ENCODE results near the gene RAC2.
A peak's percentile ranks its signal among the peaks of the same experiment; 100 is the strongest.

The RAC2 gene

DNA sequence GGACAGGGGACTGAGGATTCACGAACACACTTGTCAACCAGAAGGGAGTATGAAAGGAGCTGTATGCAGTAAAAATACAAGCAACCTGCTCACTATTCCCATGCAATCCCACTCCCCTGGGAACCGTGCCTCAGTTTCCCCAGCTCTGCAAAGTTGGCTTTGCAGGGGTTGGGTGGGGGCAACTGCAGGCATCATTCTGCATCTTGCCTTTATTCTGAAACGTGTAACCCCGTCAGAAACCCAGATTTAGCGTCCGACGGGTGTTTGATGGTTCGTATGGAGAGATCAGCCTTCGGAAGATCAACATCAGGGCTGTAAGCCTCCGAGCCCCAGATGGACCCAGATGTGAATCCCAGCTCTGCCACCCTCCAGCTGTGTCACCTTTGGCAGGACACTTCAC lies 41.9 kb upstream of the RAC2 start:
- Histone ChIP-seq H3K9me3 (ENCODE audit: insufficient read depth, low read length) (no peaks in the 10 kb centered on the region), H3K4me1 (ENCODE audit: low read length) (peaks cover 52% of the 10 kb centered on the region), H3K4me2 (ENCODE audit: low read length) (no peak overlapping the region), H3K27me3 (ENCODE audit: low read depth, low read length) (no peaks in the 10 kb centered on the region), H3K79me2 (ENCODE audit: low read length) (peaks cover 43% of the 10 kb centered on the region), H3K4me3 (ENCODE audit: low read length) (no peak overlapping the region), H2AFZ (ENCODE audit: low read depth, low read length) (no peak overlapping the region), H3K27ac (ENCODE audit: low read length) (peak overlapping the region; percentile 89), H3K9ac (ENCODE audit: low read length) (no peak overlapping the region), H3K36me3 (replicated peaks; ENCODE audit: low read depth, low read length) (peaks cover 50% of the 10 kb centered on the region), H4K20me1 (ENCODE audit: insufficient read depth, low read length) (peaks cover 38% of the 10 kb centered on the region)
- TF ChIP-seq CTCF (IDR thresholded peaks at IDR 0.05; ENCODE audit: low read depth, low read length) (no peak), EZH2phosphoT487 (IDR thresholded peaks at IDR 0.05; ENCODE audit: low read depth) (no peak)

DNA sequence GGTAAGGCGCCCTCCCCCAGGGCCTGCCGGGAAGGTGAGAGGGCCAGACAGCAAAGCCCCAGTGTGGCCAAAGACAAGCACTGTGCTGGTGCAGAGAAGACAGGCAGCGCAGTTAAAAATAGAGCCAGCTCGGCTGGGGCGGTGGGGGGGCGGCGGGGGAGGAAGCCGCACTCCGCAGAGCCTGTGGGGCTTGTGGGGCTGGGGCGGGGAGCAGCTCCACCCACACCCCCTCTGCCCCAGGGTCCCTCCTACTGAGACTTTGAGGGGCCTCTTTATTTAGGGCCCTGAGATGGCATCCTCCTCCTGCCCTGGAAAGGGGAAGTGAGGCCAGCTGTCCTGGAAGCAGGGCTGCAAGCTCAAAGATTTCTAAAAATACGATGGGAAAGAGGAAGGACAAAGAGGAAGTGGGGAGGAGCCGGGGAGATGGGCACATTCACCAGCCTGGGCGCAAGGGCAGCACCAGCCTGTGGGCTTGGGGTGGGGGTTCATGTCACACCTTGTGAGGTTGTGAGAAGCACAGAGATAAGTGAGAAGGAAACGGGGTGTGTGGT lies 40.8 kb upstream of the RAC2 start:
- H3K4me3 ChIP-seq (ENCODE audit: low read length): peak overlapping the region; percentile 94
- peak overlapping the region; percentile 94 for H3K4me2 ChIP-seq (ENCODE audit: low read length)

GRCh38 chr22:37284126-37284804 lies 40.2 kb upstream of the RAC2 start:
- H3K9ac ChIP-seq (ENCODE audit: low read length): peak overlapping the region; percentile 90
- peak overlapping the region; percentile 89 for H3K27ac ChIP-seq (ENCODE audit: low read length)
- peaks cover 52% of the 10 kb centered on the region for H3K4me1 ChIP-seq (ENCODE audit: low read length)
- no peak overlapping the region for H2AFZ ChIP-seq (ENCODE audit: low read depth, low read length)
- H3K79me2 ChIP-seq (ENCODE audit: low read length): peaks cover 43% of the 10 kb centered on the region
- TF ChIP-seq EZH2phosphoT487 (IDR thresholded peaks at IDR 0.05; ENCODE audit: low read depth) (no peak), CTCF (IDR thresholded peaks at IDR 0.05; ENCODE audit: low read depth, low read length) (no peak)
- H3K9me3 ChIP-seq (ENCODE audit: insufficient read depth, low read length): no peaks in the 10 kb centered on the region
- H3K27me3 ChIP-seq (ENCODE audit: low read depth, low read length): no peaks in the 10 kb centered on the region
- H3K4me2 ChIP-seq (ENCODE audit: low read length): peak overlapping the region; percentile 94
- peaks cover 24% of the 10 kb centered on the region for H4K20me1 ChIP-seq (ENCODE audit: insufficient read depth, low read length)
- H3K4me3 ChIP-seq (ENCODE audit: low read length): peak overlapping the region; percentile 94
- peaks cover 36% of the 10 kb centered on the region for H3K36me3 ChIP-seq (replicated peaks; ENCODE audit: low read depth, low read length)

More for the DNA sequence above, 40.8 kb upstream of the RAC2 start:
- Histone ChIP-seq H3K27me3 (ENCODE audit: low read depth, low read length) (no peaks in the 10 kb centered on the region), H2AFZ (ENCODE audit: low read depth, low read length) (no peak overlapping the region), H3K27ac (ENCODE audit: low read length) (peak overlapping the region; percentile 89), H3K79me2 (ENCODE audit: low read length) (peaks cover 43% of the 10 kb centered on the region), H3K9ac (ENCODE audit: low read length) (peak overlapping the region; percentile 90), H3K4me1 (ENCODE audit: low read length) (peaks cover 52% of the 10 kb centered on the region), H3K36me3 (replicated peaks; ENCODE audit: low read depth, low read length) (peaks cover 42% of the 10 kb centered on the region), H4K20me1 (ENCODE audit: insufficient read depth, low read length) (peaks cover 31% of the 10 kb centered on the region), H3K9me3 (ENCODE audit: insufficient read depth, low read length) (no peaks in the 10 kb centered on the region)
- no peak for TF ChIP-seq CTCF (IDR thresholded peaks at IDR 0.05; ENCODE audit: low read depth, low read length)

GRCh38 chr22:37283393-37283937 lies 39.4 kb upstream of the RAC2 start:
- Histone ChIP-seq H3K4me3 (ENCODE audit: low read length) (peak overlapping the region; percentile 94), H3K27me3 (ENCODE audit: low read depth, low read length) (no peaks in the 10 kb centered on the region), H3K79me2 (ENCODE audit: low read length) (peaks cover 43% of the 10 kb centered on the region), H2AFZ (ENCODE audit: low read depth, low read length) (no peak overlapping the region), H3K9me3 (ENCODE audit: insufficient read depth, low read length) (no peaks in the 10 kb centered on the region), H3K27ac (ENCODE audit: low read length) (peak overlapping the region; percentile 89), H3K4me2 (ENCODE audit: low read length) (peak overlapping the region; percentile 94), H3K4me1 (ENCODE audit: low read length) (peaks cover 44% of the 10 kb centered on the region), H3K9ac (ENCODE audit: low read length) (peak overlapping the region; percentile 90), H3K36me3 (replicated peaks; ENCODE audit: low read depth, low read length) (peaks cover 28% of the 10 kb centered on the region), H4K20me1 (ENCODE audit: insufficient read depth, low read length) (peaks cover 16% of the 10 kb centered on the region)
- TF ChIP-seq EZH2phosphoT487 (IDR thresholded peaks at IDR 0.05; ENCODE audit: low read depth) (no peak), CTCF (IDR thresholded peaks at IDR 0.05; ENCODE audit: low read depth, low read length) (peak; percentile 57)
